Hepatocyte (in vitro differentiated cells): Measurements from ENCODE around the gene MANF.

ENCODE experiments used
- EZH2 ChIP-seq: fragments of 200-600 bp; sonication (generic); IDR thresholded peaks from 2 replicates; pipeline ENCODE4 v1.6.1; 2016; ENCODE audit warnings: antibody characterized with exemption, mild to moderate bottlenecking, borderline replicate concordance
- EZH2phosphoT487 ChIP-seq: fragments of 200-600 bp; sonication (generic); IDR thresholded peaks from one replicate; pipeline ENCODE4 v1.6.1; 2018; ENCODE audit warnings: antibody characterized with exemption, mild to moderate bottlenecking, low read depth, moderate library complexity; ENCODE audit not compliant: unreplicated experiment, severe bottlenecking
- TF ChIP-seq, protein P1 (sequence below): fragments of 200-600 bp; sonication (generic); IDR thresholded peaks from 2 replicates; pipeline ENCODE4 v1.5.1; 2016; ENCODE audit warnings: antibody characterized with exemption, mild to moderate bottlenecking; ENCODE audit not compliant: poor library complexity

DNA sequence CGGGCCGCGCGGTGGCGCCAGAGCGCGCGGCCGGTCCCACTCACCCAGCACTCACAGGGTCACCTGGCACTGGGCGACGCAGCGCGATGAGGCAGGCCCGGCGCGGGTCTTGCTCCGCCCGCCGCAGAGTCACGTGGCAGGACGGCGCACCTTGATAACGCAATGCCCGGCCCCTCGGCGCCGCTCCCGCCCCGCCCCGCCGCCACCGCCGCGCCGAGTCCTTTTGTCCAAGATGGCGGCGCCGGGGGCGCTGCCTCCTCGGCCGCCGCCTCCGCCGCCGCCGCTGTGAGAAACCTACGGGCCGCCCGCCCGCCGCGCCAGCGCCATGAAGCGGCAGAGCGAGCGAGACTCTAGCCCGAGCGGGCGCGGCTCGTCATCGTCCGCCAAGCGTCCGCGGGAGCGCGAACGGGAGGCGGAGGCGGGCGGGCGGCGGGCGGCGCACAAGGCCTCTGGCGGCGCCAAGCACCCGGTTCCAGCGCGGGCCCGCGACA lies 6.0 kb downstream of the MANF start, which contains the start of gene RBM15B:
- TF ChIP-seq, protein P1, sequence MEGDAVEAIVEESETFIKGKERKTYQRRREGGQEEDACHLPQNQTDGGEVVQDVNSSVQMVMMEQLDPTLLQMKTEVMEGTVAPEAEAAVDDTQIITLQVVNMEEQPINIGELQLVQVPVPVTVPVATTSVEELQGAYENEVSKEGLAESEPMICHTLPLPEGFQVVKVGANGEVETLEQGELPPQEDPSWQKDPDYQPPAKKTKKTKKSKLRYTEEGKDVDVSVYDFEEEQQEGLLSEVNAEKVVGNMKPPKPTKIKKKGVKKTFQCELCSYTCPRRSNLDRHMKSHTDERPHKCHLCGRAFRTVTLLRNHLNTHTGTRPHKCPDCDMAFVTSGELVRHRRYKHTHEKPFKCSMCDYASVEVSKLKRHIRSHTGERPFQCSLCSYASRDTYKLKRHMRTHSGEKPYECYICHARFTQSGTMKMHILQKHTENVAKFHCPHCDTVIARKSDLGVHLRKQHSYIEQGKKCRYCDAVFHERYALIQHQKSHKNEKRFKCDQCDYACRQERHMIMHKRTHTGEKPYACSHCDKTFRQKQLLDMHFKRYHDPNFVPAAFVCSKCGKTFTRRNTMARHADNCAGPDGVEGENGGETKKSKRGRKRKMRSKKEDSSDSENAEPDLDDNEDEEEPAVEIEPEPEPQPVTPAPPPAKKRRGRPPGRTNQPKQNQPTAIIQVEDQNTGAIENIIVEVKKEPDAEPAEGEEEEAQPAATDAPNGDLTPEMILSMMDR = peak; percentile 85
- TF ChIP-seq EZH2 = no peak
- TF ChIP-seq EZH2phosphoT487 = no peak
